Measurements from ENCODE around the gene RIN3.
"Not testable (repeated sequence)": the region's sequence is repeated elsewhere in the genome, so short reads cannot be mapped to it uniquely, and the experiment has no call there.

RIN3 gene

DNA sequence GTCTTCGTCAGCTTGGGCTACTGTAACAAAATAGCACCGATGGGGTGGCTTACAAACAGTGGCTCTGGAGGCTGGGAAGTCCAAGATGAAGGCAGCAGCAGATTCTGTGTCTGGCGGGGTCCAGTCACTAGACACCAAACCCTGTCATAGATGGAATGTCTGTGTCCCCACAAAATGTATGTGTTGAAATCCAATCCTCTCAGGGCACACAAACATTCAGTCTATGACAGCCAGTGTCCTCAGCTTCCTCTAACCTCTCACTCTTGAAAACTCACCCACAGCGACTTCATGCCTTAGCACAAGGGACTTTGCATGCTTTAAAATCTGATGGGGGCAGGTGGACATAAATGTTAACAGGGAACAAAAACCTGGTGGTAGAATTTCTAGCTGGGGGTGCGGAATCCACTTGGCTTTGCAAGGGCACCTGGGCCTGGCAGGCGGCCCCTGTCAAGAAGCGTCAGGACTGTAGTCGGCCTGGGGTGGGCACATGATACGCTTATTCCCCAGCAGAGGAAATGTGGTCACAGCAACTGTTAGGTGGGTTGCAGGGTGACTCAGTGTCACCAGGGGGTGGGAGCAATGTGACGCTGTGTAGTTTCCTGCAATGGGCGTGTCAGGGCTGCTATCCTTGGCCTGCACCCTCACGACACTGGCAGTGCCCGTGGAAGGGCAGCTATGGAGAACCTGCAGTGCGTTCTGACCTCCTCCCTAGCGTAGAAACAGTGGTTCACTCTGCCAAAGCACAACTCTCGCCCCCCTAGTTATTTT lies 17.7 kb downstream of the RIN3 start:
- DNase-seq = no peak

DNA sequence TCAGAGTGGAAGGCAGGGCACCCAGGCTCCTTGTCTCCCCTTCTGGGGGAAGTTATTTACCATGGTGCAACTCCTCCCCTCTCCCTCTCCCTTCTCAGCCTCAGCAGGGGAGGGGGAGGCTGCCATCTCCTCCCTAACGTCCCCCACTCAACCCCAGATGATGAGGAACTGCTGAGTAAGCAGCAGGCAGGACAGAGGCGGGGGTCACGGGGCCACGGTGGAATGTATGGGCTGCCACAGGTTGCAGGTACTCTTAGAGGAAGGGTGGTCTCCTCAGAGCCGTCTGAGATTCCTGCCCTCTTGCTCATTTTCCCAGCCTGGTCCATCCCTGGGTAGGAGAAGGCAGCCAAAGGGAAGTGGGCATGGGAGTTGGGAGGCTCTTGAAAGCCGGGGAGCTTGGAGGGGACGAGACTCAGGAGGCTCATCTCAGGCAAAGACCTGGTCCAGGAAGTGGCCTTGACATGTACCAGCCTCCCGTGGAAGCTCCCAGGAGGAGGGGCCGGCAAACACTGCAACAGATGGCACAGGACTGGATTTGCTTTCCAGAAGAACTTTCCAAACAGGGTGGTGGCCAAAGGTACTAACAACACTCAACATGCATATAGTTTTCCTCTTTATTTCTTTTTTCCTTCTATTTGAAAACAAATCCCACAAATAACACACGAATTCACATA lies 19.0 kb downstream of the RIN3 start:
- DNase-seq = no peak

DNA sequence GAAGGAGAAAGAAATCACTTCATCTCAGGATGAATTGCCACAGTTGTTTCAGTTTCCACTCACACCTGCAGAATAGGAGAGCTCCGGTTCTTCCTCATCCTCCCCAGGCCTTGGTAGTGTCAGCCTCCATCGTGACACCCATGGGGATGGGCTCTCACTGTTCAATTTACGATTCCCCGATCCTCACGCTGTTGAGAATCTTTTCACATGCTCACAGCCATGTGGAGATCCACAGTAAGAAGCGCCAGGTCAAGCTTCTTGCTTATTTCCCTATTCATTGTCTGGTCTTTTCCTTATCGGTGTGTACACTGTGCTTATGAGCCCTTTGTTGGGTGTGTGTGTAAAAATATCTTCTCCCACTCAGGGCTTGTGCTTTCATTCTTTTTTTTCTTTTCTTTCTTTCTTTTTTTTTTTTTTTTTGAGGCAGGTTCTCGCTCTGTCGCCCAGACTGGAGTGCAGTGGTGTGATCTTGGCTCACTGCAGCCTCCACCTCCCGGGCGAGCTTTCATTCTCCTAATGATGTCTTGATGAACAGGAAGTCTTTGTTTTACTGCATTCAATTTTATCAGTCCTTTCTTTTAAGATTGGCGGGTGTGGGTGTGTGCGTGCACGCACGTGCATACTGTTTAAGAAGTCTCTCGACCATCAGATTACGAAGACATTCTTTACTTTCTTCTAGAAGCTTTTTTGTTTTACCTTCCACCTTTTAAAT lies 21.5 kb downstream of the RIN3 start:
- DNase-seq = no peak

DNA sequence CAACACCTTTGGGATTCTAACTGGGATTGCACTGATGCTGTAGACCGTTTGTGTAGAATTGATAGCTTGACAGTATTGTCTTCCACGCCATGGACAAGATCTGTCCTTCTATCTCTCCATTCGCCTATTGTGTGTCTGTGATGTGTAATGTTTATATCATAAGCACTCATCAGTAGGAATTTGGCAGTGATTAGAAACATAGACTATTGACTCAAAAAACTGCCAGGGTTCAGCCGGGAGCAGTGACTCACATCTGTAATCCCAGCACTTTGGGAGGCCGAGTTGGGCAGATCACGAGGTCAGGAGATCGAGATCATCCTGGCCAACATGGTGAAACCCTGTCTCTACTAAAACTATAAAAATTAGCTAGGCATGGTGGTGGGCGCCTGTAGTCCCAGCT lies 22.6 kb downstream of the RIN3 start:
- DNase-seq = not testable (repeated sequence)

DNA sequence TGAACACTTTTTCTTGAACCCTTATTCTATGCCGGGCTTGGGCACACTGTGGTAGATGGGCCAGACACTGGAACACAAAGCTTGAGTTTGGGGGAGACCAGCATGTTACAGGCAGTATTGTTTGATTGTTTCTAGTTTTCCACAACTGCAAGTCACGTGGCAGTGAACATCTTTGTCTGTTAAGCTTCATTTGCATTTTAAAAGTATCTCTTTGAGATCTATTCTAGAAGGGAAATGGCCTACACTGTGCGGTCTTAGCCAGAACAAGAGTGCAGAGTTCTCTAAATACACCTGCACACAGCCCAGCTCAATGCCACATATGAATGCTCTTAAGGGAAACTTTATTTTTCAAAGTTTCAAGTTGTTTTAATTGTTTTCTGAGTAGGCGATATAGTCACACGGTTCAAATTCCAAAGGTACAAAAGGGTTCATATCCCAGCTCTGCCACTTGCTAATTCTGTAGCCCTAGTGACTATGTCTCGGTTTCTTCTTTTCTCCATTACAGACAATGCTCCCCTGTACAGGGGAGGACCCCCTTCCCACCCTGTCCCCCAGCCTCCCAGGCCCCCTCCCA lies 24.9 kb downstream of the RIN3 start:
- no peak for DNase-seq

DNA sequence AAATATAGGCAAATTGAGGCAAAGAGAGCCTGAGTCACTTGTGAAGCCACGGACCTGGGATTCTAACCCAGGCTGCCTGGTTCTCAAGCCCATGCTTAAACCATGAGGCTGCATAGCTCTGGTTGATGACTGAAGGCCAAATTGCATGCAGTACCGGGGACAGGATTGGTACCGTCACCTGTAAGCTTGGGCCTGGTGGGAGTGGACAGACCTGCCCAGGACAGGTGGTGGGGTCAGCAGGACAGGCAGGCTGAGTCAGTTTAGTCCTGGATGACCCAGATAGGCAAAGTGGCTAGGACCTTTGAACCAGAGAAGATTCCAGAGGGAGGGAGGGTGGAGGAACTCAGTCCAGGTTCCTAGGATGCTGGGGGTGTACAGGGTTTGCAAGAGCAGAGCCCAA lies 25.8 kb downstream of the RIN3 start:
- DNase-seq = no peak

DNA sequence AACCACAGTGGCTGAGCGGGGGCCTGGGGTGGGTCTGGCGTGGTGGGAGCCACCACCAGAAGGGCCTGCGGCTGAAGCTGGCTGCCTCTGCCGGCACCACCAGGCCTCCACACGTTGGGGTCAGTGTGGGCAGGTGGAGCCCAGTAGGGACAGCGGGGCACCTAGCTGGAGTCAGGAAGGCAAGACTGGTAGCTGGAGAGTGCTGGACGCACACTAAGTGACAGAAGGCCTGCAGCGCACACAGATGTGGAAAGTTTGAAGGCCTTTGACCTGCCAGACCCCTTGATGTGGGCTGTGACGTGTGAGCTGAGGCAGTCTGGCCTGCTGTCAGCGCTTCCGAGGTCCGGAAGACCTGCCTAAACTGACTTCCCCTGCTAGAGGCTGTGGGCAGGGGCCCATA lies 26.3 kb downstream of the RIN3 start:
- no peak for DNase-seq

DNA sequence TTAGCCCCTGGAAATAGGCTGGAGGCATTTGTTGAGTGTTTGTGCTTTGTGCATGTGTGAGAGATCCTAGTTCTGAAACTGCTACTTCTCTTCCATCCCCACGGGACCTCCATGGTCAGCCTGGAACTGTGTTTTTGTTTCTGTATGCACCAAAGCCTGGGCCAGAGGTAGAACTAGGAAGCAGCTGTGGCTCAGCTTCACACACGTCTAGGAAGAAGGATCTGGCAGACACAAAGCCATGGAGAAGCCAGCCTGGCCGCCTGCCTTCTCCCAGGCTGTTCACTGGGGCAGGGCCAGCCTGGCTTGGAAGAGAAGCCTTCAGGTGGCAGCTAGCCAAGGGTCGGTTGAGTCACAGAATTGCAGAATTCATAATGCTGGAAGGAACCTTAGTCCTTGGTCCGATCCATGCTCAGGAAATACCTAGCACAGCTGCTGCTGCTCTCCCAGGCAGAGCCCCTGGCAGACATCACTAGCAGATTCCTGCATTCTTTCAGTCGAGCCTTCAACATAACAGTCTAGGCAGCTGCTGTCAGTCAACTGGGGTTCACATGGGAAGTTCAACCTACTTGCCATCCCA lies 27.0 kb downstream of the RIN3 start:
- DNase-seq = no peak

DNA sequence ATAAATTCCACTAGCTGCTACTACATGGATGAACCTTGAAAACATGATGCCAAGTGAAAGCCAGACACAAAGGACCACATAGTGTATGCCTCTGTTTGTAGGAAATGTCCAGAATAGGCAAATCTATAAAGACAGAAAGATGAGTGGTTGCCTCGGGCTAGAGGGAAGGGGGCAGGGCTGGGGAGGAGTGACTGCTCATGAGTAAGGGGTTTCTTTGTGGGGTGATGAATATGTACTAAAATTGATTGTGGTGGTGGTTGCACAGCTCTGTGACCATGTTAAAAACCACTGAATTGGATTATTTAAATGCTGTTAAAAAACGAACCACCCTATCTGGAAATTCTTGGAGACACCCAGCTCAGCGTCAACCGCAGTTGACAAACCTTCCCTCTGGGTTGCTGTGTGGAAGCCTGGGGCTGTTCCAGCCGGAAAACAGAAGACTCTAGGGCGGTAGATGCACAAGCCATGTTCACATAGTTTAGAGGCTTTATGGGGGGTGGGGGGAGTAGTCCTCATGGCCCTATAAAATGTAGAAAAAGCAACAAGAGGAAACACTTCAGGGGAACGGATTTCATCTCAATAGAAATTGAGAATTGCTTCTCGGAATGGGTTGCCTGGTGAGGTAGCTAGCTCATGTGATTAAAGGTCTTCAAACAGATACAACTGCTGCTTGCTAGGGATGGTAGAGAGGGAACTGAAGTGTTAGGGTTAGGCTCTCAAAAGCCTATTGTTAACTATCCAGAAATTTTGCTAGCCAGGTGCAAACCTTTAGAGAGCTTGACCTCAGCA lies 29.4 kb downstream of the RIN3 start:
- DNase-seq = no peak

DNA sequence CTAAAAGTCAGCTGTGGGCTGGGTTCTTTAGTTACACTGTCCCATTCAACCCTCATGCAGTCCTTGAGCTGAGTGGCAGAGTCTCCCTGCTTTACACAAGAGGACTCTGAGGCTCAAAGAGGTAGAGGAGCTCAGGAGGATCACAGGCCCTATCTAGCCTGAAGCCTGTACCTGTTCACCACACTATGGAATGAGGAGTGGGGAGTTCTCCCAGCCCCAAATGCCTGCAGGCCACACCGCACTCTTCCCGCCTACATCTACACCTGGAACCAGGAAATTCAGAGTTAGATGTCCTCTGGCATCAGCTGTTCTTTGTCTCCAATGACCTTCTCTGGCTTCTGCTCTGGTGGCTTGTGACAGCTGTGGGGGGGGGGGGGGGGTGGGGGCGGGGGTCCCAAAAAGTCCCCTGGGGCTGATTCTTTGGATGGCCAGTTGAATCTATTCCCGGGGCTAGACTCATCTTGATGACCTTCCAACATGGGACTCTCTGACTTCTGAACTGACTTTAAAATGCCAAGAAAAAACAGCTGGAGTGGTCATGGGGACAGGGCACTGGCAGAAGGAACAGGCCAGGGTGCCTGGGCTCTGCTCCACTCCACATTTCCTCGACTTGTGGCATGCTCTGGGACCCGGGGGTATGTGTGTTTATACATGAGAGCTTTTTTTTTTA lies 30.6 kb downstream of the RIN3 start:
- no peak for DNase-seq

DNA sequence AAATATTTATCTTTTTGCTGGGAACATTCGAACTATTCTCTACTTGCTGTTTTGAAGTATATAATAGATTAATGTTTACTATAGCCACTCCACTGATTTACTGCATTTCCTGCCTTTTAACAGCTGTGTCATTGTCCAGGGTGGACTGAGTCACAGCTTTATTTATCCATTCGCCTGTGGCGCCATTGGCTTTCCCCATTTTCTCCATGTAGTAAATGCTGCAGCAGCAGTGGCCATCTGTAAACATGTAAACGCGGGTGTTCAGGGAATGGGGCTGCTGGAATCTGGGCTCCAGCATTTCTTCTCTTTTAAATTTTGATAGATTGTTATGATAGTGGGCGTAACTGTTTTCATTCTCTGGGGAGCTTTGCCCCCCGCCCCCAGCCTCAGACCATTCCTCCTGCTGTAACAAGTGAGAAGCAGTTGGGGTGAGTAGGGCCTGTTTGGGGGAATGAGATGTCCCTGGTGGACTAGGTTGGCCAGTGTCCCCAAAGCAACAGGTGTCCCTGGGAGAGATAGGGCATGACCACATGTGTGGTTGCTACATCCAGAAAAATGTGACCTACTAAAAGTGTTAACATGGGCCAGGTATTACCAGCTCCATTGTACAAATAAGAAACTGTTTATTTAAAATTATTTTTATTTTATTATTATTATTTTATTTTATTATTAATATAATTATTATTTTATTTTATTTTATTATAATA lies 32.9 kb downstream of the RIN3 start:
- DNase-seq = peak; percentile 68

DNA sequence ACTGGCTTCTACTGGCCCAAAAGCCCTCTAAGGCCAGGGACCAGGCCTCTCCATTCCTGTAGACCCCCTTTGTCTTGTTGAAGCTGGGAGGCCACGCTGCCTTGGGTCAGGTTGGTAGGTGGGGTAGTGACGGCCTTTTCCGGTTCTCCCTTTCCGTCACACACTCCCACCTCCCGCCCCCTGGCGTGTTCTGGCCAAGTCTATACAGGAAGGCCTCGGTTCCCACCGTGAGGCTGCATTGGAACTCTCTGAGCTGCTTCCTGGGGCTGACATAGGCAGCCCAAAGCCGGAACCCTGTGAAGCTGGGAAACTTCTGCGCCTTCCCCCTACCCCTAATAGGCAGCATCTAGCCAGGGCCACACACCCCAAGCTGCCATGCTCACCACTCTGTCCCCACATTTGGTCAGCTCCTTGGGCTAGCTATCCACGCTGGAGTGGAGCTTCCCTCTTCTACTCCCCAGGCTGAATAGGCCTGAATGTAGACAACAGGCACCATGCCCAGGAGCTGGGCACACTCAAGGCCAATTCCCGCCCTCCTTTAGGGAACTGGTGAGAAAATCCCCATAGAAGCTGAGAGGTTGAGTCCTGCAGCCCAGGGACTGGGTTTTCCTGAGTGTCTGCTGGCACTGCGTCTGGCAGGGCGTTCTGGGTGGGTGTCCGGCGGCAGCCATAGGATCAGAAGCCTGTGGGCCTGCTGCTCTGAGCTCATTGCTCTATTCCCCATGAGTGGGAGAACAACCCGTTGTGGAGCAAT lies 35.7 kb downstream of the RIN3 start:
- no peak for DNase-seq

DNA sequence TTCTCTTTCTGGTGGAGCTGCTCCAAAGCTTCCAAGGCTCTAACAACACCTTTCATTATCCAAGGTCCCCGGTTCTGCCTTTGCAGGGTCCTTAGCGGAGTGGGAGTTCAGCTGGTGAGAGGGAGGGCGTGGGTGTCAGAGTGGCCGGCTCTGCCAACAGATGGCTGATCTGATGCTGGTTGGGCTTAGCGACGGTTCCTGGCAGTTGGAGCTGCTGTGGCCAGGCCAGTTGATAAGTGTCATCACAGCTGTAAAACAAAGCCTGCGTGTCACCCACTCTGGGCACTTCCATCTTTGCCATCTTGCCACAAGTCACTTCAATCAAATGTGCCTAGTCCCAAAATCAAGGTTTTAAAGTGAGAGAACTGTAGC lies 36.3 kb downstream of the RIN3 start:
- no peak for DNase-seq

DNA sequence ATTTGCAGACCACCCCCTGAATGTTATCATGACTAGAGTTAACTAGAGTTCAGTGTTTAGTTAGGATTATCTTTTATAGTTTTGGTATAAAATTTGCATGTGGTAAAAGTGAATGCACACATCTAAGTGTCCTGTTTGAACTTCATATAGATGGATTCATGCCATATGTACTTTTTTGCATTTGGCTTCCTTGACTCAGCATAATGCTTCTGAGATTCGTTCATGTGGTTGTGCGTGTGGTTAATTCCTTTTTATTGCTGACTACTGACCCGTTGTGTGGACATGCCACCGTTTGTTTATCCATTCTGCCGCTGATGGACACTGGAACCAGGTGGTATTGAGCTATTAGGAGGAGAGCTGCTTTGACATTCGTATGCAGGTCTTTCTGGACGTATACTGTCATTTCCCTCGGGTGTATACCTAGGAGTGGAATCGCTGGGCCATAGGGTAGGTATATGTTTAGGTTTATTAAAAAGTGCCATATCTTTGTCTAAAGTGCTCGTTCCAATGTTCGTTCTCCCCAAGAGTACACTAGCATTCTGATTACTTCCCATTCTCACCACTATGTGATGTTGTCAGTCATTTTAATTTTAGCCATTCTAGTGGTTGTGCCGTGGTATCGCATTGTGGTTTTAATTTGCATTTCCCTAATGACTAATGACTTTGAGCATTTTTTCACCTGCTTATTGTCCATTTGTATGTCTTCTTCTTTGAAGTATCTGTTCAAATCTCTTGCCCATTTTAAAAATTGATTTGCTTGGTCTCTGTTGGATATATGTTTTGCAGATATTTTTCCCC lies 37.7 kb downstream of the RIN3 start:
- no peak for DNase-seq

DNA sequence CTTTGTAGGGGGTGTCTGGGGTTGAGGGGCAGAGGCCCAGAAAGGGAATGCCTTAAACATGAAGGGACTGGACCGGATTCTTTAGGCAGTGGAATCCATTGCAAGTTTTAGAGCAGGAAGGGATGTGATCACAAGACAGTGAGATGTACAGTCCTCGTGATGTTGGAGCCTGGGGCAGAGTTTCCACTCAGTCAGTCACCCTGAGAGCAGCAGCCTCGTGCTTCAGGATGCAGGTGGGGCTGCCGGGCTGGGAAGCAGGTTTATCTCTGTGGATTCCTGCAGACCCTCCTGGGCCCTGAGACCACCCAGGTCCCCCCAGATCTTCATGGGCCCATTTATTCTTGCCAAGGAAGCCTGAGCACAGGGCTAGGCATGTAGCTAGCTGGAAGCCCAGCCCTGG lies 38.5 kb downstream of the RIN3 start:
- no peak for DNase-seq

DNA sequence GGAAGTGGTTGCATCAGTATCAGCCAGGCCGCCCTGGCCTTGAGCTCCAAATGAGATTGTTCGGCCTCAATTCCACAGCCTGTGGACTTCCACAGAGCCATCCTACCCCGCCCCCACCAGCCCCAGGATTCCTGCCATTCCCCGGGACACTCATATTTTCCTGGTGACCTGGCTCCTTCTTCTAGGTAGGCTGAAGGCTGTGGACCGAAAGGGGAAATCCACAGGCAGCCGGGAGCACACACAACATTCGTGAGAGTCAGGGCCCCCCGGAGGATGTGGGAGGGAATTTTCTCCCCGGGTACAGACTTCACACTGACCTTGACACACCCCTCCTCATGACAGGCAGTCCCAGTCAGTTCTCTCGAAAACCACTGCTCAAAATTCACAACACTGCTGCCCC lies 39.9 kb downstream of the RIN3 start:
- no peak for DNase-seq

DNA sequence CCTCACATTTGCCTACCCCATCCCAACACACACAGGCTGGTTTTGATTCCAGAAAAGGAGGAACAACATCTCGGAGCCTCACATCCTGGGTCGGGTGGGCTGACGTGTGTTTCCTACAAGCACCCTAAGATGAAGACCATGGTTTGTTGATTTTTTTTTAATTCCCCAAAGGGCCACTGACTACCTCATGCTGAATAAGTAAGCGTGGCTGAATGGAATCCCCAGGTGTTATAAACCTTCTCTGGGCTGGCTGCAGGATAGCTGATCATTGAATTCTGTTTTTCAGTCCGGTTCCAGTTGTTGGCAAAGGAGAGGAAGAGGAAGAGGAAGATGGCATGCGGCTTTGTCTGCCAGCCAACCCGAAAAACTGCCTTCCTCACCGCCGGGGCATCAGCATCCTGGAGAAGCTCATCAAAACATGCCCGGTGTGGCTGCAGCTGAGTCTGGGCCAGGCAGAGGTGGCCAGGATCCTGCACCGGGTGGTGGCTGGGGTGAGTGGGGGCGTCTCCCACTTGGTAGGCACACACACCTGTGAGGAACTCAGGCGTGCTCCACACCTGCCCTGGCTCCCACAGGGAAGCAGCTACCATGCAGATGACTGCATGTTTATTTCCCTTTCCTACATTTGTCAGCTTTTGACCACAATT lies 42.0 kb downstream of the RIN3 start:
- DNase-seq = no peak

DNA sequence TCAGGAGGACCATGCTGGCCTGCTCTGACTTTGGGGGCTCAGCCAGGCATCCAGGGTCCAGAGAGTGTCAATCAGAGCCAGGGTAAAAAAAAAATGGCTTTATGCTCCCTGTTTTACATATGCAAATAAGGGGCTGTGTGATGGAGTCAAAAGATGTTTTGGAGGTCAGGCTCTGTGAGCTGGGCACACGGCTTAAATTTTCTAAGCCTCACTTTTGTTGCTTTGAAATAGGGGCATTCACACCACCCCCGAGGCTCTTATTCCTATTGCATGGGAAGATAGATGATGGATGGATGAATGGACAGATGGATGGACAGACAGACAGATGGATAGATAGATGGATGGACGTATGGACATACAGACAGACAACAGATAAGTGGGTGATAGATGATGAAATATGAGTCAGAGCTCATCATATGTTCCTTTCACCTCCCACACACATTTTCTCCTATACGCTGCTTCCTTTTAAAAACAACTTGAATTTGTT lies 42.7 kb downstream of the RIN3 start:
- no peak for DNase-seq

Measured in NCI-H748 treated with DMSO at 0.1 percent for 48 hours (cell line).